Nucleus accumbens (tissue), 56 donors: ENCODE measurements around the gene NBEA.

Experiments used
- DNase-seq, 56 donors: peaks; one replicate each; lab custom pipeline; 2025; lab: John Stamatoyannopoulos, UW

The NBEA gene

DNA sequence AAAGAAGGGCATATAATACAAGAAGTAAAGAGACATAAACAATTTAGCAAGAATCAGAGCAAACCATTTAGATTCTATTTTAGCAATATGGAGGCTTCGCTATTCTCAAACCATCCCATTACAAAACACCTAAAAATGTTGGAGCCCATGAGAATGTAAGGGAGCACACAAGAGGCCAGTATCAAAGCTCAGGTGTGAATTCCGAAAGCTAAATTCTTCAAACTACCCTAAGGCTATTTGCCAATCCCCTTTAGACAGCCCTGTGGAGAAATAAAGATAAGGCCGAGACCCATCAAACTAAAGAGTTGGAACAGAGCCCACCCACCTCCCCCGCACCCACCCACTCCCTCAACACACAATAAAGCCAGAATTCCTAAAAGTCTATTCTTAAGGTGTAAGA is 745.3 kb downstream of the NBEA start:
- DNase-seq = no peak

DNA sequence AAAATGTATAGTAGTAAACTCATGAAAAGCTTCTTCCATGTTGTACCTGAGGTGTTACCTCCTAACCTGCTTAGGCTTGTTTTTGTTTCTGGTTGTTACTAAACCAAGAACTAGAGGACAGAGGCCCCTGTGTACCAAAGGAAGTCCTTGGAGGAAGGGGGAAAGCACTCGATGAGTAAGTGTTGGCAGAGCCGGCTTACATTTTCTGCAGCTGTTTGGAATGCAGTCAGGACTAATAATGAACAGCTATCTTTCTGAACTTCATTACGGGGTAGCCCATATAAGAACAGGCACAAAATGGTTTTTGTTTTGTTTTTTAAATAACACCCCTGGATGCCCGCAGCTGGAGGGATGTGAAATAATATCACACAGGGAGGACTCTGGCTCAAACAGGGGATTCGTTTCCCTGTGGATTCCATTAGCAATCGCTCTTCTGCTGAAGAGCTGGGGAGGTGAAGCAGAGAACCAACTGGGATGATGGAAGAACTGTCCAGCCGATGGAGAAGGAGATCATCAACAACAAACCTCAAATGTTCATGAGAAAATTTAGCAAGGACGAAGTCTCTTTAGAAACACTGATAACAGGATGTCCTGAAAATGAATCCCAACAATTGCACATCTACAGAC is 748.6 kb downstream of the NBEA start:
- DNase-seq = no peak

DNA sequence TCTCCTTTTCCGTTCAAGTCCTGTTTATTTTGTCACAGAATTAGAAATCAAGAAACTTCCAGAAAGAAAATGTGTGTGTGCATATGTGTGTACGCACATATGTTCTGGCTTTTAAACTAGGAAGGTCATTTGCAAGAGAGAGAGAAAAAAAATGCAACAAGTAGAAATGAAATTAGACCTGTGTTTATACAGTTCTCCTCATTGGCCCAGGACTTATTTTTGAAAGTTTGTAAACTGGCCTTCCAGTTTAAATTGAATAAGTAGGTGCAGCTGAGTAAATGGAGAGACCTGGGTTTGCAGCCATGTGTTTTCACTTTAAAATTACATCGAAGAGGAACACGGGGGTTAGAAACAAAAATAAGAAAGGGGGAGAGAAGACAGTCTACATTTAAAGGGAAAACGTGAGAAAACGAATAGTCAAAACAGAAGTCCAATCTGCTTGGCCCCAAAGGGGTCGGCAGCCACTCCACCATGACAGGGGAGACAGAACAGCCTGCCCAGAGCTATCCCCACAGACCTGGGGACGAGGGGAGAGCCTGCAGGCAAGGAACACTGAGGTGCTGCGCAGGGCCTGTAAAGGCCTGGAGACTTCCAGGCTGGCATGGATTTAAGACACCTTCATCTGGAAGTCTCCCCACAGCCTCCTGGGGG is 751.2 kb downstream of the NBEA start:
- no peak for DNase-seq

DNA sequence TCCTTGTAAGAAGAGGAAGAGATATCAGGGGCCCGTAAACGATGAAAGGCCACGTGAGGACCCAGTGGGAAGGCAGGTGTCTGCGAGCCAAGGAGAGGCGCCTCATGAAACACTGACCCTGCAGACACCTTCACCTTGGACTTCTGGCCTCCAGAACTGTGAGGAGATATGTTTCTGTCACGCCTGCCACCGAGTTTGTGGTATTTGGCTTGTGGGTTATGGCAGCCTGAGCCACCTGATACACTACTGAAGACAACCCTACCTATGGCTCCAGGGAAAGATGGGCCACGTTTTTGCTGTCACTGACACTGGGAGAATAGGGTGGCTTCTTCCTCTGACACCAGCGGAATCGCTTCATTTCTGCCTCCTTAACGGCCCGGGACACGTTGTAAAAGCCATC is 752.0 kb downstream of the NBEA start:
- no peak for DNase-seq

DNA sequence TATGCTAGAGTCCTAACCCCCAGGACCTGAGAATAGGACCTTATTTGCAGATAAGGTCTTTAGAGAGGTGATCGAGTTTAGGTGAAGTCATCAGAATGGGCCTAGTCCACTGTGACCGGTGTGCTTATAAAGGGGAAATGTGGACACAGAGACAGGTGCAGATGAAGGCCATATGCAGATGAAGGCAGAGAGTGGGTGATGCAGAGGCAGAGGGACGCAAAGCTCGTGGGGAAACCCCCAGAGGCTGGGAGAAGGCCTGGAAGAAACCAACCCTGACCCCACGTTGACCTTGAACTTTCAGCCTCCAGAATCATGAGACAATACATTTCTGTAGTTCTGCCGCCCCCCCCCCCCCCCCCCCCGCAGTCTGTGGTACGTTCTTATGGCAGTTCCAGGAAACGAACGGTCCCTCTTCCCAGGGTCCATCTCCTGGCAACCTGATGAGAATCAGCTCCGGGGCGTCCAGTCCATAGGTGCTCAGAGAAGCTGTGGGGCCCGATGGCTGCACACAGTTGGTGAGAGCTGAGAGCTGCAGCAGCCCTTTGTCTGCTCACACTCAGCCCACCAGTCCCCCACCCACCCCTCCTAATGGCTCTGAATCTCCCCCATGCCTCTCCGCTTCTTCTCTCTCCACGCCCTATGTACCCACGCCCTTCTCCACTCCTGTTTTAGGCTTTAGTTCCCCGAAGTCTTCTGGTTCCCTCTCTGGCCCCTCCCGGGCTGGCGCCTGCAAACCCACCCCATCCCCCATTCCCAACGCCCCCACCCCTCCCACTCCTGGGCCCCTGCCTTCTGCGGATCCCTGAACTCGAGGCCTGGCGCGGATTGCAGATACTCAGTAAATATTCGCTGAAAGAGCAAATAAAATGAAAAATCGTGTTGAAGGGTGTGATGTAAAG is 752.7 kb downstream of the NBEA start:
- no peak for DNase-seq

DNA sequence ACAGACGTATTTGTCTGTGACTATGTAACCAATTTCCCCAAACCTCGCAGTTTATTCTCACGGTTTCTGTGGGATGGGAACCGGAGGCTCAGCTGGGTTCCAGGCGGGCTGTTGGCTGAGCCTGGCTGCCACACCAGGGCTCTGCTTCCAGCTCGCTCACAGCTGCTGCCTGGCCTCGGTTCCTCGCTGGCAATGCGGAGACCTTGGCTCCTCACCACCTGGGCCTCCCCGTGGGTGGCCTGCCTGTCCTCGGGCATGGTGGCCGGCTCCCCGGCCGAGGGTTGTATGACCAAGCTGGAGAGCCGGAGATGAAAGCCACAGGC is 753.3 kb downstream of the NBEA start:
- DNase-seq = no peak

DNA sequence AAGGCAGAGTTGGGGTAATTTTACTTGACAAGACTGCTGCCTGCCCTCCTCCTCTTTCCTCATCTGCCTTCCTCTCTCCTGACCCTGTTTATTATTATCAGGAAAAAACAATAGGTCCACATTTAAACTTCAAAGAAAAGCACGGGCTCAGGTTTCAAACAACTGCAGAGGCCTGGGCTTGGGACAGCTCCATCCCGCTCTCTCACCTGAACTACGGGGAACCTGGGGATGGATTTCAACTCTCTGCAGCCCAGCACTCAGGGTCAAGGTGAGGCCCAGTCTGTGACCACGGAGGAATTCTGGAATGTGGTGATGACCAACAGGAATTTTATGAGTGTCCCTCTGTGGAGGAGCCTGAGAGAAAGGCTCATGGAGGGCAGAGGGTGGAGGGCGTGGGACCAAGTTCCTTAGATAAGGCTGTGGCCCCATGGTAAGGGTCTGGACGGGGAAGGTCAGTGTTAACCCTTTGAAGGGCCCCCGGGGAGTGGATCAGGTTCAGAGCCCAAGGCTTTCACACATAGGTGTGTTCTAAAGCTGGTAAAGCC is 755.2 kb downstream of the NBEA start:
- DNase-seq = no peak

DNA sequence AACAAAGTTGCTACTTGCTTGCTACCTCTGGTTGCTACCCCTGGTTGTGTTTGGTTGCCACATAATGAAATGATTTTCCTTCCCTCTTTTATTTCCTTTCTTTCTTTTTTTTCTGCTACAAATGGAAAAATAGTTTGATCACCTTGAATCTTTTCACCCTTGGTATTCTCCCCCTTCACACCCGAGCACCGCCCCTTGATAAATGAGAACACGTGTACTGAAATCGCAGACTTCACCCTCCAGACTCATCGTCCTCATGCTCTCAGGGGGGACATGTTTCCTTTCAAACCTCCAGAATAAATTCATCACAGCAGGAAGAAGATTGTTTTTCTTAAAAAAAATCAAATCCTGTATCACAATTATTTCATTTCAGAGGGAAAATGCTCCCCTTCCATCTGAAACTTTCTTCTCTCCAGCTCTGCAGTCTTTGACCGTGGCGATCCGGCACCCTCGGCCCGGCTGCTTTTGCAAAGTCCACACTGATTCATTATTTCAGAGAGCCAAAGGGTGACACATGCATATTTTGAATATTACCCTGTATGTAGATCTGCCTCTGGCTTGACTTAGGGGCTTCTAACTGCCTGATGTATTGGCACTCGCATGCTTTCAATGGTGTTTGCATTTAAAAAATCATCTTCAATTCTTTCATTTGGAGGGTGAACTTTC is 757.0 kb downstream of the NBEA start:
- no peak for DNase-seq

DNA sequence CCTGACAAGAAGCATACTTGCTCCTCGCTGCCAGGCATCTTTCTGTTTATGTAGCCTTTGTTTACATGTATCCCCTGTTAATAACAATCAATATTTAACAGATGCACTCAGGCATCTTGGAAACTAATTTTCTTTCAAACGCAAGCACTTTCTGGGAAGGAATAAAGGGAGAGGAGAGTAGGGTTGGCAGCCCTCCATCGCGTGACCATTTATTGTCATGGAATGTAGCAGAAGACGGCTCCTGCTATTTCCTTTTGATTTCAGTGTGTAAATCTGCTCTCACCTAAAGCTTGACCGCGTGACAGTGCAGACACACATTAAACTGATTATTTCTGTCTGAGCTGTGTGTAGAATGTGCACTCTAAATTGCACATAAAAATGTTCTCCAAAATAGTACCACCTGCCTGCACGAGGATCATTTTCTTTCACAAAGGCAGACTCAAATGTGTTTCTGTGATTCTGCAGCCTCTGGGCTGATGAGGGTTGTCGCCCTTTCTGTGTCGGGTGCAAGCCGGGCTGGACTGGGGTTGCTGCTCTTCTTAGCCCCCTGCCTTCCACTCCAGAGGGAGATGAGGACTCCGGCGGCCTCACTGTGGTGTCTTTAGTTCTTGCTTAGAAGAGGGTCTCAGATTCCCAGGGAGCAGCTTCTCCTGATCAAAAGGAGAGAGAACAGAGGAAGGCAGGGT is 757.9 kb downstream of the NBEA start:
- peak in 1 of 56 donors; percentile 3 for DNase-seq

DNA sequence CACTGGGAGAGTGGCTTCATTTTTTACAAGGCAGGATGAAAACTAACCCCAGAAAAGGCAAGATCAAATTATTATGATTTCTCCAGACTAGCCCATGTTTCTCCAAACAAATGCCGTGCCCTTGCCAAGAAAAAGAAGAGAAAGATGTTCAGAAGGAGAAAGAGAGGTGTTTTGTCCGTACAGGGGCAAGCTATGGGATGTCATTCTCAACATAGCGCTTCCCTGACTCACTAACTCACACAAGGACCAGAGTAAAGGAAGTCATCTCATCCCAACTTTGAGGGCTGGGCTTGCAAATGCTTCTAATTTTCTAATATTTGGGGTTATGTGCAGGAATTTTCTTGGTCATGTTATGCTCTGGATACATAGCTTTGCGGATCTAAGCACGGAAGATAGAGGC is 758.6 kb downstream of the NBEA start:
- DNase-seq = no peak

DNA sequence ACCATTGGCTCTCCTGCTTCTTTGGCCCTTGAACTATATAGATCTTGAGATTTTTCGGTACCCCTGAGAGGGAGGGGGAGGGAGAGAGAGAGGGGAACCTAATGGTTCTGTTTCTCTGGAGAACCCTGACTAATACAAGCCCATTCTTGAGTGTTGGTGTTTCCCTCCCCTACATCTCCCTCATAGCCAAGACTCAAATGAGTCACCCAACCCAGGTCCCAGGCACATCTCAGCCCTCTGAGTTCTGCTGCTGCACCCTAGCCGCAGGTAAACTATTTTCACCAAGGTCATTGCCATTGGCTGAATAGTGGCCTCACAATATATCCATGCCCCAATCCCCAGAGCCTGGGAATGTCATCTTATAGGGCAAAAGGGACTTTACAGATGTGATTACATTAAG is 760.2 kb downstream of the NBEA start:
- no peak for DNase-seq

DNA sequence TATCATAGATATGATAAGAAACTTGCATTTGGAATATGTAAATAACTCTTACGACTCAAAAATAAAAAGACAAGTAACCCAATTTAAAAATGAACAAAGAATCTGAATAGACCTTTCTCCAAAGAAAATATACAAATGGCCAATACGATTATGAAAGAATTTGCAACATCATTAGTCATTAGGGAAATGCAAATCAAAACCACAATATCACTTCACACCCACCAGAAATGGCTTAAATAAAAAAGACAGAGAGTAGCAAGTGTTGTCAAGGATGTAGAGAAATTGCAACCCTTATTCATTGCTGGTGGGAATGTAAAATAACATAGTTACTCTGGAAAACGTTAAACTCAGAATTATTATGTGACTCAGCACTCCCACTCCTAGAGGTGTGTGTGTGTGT is 761.0 kb downstream of the NBEA start:
- no peak for DNase-seq

DNA sequence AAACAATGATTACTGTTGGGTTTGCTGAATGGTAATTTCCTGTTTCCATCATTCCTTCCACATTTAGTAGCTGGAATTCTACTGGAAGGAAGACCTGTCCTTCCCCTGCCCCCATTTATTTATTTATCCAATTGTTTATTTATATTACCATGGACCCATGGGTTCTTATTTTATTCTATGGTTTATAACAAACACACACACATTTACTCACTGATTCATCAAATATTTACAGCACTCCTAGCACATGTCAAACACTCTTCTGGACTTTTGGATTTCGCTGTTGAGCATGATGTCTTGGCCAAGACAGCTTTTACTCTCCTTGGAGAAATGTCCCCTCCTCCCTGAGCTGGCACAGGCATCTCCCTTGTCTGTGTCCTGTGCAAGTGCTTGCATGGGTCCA is 762.3 kb downstream of the NBEA start:
- no peak for DNase-seq

DNA sequence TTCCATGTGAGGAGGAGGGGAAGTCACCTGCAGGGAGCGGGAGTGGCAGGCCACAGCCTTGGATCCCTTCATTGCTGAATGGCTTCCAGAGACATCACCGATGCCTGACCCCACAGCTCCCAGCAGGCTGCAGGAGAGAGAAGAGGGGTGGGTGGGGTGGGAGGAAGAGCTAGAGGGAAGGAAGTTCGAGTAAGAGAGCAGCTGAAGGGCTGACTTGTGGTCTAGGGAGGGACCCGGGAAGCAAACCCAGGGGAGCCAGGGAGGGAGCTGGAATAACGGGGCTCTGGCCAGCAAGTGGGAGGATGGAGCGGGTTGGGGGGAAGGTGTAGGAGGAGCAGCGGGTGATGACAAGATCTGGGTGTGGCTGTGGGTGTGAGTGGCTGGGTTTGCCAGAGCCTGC is 764.2 kb downstream of the NBEA start:
- no peak for DNase-seq

DNA sequence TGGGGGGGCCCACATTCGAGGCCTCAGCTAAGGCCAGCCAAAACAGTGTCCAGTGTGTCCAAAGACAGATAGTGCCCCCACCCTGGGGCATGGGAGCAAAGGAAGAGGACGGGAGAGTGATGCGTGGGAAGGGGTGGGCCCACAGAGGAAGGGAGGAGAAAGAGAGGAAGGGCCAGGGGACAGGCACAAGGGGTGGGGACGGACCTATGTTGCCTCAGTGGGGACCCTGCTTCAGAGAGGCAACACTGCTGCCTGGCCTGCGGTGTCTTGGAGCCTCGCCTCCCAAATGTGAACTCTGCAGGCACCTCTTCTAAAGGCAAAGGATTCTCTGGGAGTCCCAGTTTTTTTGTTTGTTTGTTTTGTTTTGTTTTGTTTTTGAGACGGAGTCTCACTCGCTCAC is 764.7 kb downstream of the NBEA start:
- no peak for DNase-seq

DNA sequence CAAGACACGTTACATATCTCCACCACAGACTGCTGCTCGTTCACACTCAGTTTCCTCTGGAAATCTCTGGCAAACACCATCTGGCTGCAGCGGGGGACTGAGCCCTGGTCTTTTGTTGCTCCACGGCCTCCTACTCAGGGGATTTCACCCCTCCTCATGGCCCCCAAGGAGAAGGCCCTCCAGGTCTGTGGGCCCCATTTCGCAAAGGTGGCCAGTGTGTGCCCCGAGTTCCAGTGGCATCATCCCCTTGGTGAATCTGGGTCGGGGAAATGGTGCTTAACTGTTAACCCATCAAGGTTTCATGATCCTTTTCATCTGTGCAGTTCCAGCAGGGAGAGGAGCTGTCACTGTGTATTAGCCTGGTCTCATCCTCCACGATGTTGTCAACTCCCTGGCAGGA is 769.8 kb downstream of the NBEA start:
- no peak for DNase-seq

DNA sequence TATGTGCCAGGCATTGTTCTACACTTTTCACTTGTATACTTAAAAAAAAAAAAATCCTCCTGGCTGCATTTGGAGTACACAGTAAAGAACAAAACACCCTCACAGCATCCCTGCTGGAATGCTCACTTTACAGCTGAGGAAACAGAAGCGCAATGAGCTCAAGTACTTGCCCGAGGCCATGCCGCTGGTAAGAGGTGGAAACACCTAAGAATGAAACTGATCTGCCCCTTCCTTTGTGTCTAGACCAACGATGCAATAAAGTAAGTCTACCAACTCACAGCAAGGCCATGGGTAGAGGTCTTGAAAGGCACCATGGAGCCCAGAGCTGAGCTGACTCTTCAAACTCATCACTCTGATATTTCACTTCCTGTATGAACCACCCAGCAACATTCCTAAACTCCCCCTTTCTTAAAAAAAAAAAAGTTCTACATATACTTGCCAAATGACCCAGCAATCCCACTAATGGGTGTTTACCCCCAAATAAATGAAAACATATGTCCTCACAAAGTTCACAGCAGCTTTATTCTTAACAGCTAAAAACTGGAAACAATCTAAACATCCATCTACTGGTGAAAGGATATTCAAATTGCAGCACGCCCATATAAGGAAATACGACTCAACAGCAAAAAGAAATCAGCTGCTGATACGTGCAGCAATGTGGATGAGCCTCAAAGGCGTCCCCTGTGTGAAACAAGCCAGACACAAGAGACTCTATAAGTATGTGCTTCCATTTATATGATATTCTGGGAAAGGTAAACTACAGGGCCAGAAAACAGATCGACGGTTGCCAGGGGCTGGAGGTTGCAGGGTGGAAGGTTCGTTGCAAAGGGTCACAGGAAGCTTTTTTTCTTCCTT is 771.1 kb downstream of the NBEA start:
- no peak for DNase-seq

DNA sequence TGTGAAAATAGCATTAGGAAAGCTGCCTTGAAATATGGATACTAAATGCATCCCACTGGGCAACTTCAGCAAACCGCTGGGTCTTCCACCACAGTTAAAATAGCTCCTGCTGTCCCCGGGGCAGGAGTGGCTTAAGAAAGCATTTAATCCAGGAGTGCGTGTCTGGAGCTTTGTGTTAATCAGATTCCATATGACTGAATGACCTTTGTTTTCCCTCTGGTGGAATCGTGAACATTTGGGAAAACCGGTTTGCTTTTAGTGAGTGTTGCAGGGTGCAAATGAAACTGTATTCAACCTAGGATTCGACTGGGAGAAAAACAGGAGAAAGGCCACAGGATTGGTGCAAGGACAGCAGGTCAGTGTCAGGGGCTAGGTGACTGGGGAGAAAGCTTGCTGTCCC is 772.1 kb downstream of the NBEA start:
- DNase-seq = no peak

DNA sequence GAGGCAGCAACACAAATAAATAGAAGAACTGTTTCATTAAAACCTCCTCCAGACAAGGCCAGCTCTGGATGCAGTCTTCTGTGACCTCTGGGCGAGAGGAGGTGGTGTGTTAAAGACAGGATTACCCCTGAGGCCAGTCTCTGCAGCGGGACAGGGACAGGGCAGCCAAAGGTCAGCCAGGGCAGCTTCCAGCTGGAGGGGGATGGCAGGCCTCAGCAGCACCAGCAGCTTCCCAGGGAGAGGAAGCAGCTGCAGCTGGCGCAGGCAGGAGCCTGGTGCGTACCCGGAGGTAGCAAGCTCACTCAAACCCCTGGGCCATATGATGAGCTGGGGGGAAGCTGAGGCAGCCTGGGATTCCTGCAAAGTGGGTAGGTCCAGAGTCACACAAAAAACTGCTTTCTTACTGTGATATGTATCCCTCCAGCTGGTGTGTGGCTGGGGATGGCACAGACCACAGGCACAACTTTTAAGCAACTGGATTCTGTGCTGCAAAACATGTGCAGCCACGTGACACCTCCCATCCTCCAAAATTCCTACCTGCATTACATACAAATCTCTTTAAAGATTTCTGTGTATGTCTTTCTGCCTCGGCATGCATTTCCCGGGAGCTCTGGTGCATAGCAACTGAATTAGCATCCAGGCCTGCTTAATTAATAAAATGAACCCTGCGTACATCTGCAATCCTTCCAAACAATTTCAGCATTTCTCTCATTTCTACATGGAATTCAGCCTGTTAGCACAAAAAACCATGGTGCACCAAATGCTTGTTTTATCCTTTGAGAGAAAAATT is 772.7 kb downstream of the NBEA start:
- DNase-seq = peak in 1 of 56 donors; percentile 5
